Spleen (tissue), 7 donors: ENCODE measurements around the gene CARMIL3.

Experiments used
- POLR2A ChIP-seq, 3 donors: fragments of 450-650 bp; IDR thresholded peaks; one replicate each; pipeline ENCODE4 v1.5.1; 2017; ENCODE audit warnings: antibody characterized with exemption in 3 of 3, mild to moderate bottlenecking in 1 of 3
- POLR2AphosphoS5 ChIP-seq, 3 donors: sonication (generic); formaldehyde crosslinking; IDR thresholded peaks; one replicate each; pipeline ENCODE4 v1.5.1; 2017; ENCODE audit warnings: antibody characterized with exemption in 3 of 3
- TF ChIP-seq, protein P1 (sequence below), 11 experiments: fragments of 200-600 bp in 7 of 11; fragments of 450-650 bp in 4 of 11; sonication (generic) in 4 of 11; IDR thresholded peaks in 8 of 11; conservative IDR thresholded peaks in 3 of 11; 1 replicate in 7 of 11; 2 replicates in 4 of 11; pipeline versions ENCODE4 v1.4.0 to v1.8.0; 2016 to 2021; ENCODE audit warnings: antibody characterized with exemption in 11 of 11, inconsistent platforms in 4 of 11, mild to moderate bottlenecking in 1 of 11
- donor health status: DM: no; HTN: no; CAD: no; lungs with moderate emphysema.
- donor health status: DM: no; HTN: no; CAD: no.
- donor health status: DM: no; HTN: no; CAD: no.

DNA sequence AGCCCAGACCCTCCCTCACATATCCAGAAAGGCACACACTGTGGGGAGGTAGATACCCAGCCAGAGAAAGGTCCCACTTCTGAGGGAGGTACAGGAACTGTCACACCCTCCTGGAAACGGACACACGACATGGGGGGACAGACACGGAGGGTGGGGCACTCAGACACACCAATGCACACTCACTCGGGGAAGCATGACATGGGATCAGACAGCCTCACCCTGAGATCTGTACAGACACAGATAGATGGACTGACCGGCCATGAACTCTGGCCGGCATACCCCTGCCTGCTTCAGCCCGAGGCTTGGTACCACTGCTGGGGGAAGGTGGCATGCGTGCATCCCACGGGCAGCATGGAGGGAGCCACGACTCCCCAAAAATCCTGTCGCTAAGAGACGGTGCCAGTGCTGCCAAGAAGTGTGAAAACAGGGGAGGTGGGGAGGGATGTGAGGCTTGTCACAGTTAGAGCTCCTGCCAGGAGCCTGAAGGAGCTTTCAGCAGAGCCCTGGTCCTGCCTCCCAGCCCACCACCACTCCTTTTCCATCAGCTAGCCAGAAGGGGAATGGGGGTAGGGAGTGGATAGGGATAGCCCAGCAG is 20.1 kb downstream of the CARMIL3 start:
- TF ChIP-seq, protein P1, sequence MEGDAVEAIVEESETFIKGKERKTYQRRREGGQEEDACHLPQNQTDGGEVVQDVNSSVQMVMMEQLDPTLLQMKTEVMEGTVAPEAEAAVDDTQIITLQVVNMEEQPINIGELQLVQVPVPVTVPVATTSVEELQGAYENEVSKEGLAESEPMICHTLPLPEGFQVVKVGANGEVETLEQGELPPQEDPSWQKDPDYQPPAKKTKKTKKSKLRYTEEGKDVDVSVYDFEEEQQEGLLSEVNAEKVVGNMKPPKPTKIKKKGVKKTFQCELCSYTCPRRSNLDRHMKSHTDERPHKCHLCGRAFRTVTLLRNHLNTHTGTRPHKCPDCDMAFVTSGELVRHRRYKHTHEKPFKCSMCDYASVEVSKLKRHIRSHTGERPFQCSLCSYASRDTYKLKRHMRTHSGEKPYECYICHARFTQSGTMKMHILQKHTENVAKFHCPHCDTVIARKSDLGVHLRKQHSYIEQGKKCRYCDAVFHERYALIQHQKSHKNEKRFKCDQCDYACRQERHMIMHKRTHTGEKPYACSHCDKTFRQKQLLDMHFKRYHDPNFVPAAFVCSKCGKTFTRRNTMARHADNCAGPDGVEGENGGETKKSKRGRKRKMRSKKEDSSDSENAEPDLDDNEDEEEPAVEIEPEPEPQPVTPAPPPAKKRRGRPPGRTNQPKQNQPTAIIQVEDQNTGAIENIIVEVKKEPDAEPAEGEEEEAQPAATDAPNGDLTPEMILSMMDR (IDR thresholded peaks at IDR 0.05 in 8 of 11, conservative IDR thresholded peaks at IDR 0.05 in 3 of 11): no peak
- TF ChIP-seq POLR2A (IDR thresholded peaks at IDR 0.05): no peak
- no peak for TF ChIP-seq POLR2AphosphoS5 (IDR thresholded peaks at IDR 0.05)
